Hepatocyte (in vitro differentiated cells): ENCODE results near the gene SEC61A1. TPM values are rescaled to one million over a fixed set of nuclear protein-coding genes. Genes with fewer than 3 reads are reported as not detected.

Source experiments
- DNase-seq: peaks from one replicate; pipeline ENCODE4 v3.0.0-alpha.2; 2016; ENCODE audit warnings: low spot score
- H2AFZ ChIP-seq: fragments of 200-600 bp; sonication (generic); 2 replicates; pipeline ENCODE4 v1.6.0; 2016; ENCODE audit warnings: antibody characterized with exemption, mild to moderate bottlenecking
- H3K27ac ChIP-seq: fragments of 200-600 bp; sonication (generic); 2 replicates; pipeline ENCODE4 v1.5.1; 2016; ENCODE audit warnings: mild to moderate bottlenecking
- H3K27me3 ChIP-seq: fragments of 200-600 bp; sonication (generic); 2 replicates; pipeline ENCODE4 v1.6.1; 2016
- H3K36me3 ChIP-seq: fragments of 200-600 bp; sonication (generic); replicated peaks from 2 replicates; pipeline ENCODE4 v1.5.1; 2016; ENCODE audit warnings: low read depth; ENCODE audit not compliant: insufficient read depth
- H3K4me1 ChIP-seq: fragments of 200-600 bp; sonication (generic); 2 replicates; pipeline ENCODE4 v1.5.1; 2016; ENCODE audit warnings: mild to moderate bottlenecking, moderate library complexity; ENCODE audit not compliant: insufficient read depth
- H3K4me2 ChIP-seq: fragments of 200-600 bp; sonication (generic); 2 replicates; pipeline ENCODE4 v1.6.0; 2016
- H3K4me3 ChIP-seq: fragments of 200-600 bp; sonication (generic); 2 replicates; pipeline ENCODE4 v1.5.1; 2016; ENCODE audit warnings: mild to moderate bottlenecking
- H3K79me2 ChIP-seq: fragments of 200-600 bp; sonication (generic); 2 replicates; pipeline ENCODE4 v1.6.0; 2017; ENCODE audit warnings: mild to moderate bottlenecking
- H3K9me2 ChIP-seq: fragments of 200-600 bp; sonication (generic); replicated peaks from 2 replicates; pipeline ENCODE4 v1.6.0; 2017; ENCODE audit warnings: mild to moderate bottlenecking; ENCODE audit not compliant: insufficient read depth
- H3K9me3 ChIP-seq: fragments of 200-600 bp; sonication (generic); 2 replicates; pipeline ENCODE4 v1.5.1; 2016; ENCODE audit warnings: low read depth, mild to moderate bottlenecking
- H4K20me1 ChIP-seq: fragments of 200-600 bp; sonication (generic); 2 replicates; pipeline ENCODE4 v1.6.0; 2016; ENCODE audit warnings: mild to moderate bottlenecking; ENCODE audit not compliant: insufficient read depth, poor library complexity, severe bottlenecking
- EZH2 ChIP-seq: fragments of 200-600 bp; sonication (generic); IDR thresholded peaks from 2 replicates; pipeline ENCODE4 v1.6.1; 2016; ENCODE audit warnings: antibody characterized with exemption, mild to moderate bottlenecking, borderline replicate concordance
- EZH2phosphoT487 ChIP-seq: fragments of 200-600 bp; sonication (generic); IDR thresholded peaks from one replicate; pipeline ENCODE4 v1.6.1; 2018; ENCODE audit warnings: antibody characterized with exemption, mild to moderate bottlenecking, low read depth, moderate library complexity; ENCODE audit not compliant: unreplicated experiment, severe bottlenecking
- WGBS: methylation state at CpG from one replicate; pipeline ENCODE4 v1.1.6; 2016; ENCODE audit warnings: low lambda C conversion rate; ENCODE audit errors: missing lambda C conversion rate; 5-methylcytosine and 5-hydroxymethylcytosine counted together
- polyA plus RNA-seq: library from polyadenylated mRNA; unstranded; fragments of >200 nt; fragmentation: Nextera tagmentation; extraction: Ambion mirVana; gene quantifications from 2 replicates; pipeline ENCODE4 v1.2.1, GENCODE V29; 2016
- total RNA-seq: library from RNA; depleted of rRNA; stranded (reverse); fragments of >200 nt; gene quantifications from 2 replicates; pipeline ENCODE4 v1.2.3, GENCODE V29; 2014
- TF ChIP-seq, protein P1 (sequence below): fragments of 200-600 bp; sonication (generic); IDR thresholded peaks from 2 replicates; pipeline ENCODE4 v1.5.1; 2016; ENCODE audit warnings: antibody characterized with exemption, mild to moderate bottlenecking; ENCODE audit not compliant: poor library complexity

Gene SEC61A1
- total and polyA plus RNA-seq, 2 experiments from 2014 or later = 268 to 299 TPM

DNA sequence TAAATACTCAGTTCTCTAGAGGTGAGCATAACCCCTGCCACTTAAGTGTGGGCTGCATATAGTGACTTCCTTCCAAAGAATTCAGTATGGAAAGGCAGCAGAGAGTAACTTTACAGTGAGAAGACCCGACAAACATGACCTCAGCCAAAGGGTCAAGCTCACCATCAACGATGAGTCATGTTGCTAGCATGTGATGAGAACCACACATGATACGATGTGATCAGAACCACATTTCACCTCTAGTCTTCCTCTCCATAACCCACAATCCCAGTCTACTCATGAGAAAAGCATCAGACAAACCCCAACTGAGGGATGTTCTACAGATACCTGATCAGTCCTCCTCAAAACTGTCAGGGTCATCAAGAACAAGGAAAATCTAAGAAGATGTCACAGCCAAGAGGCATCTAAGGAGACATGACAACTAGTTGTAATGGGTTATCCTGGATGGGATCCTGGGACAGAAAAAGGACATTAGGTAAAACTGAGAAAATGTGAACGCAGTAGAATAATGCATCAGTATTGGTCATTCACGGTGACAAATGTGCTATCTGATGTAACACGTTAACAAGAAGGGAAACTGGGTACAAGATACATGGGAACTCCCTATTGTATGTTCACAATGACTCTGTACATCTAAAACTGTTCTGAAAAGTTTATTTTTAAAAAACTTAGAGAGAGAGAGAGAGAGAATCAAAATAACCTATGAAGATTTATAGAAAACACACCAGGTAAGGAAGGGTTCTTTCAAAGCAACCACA is 28.3 kb downstream of the SEC61A1 start:
- WGBS = 79% methylated on average over 6 of the region's 6 CpGs
- H3K27ac ChIP-seq = no peak overlapping the region
- H3K4me1 ChIP-seq = peaks cover 15% of the 10 kb centered on the region

DNA sequence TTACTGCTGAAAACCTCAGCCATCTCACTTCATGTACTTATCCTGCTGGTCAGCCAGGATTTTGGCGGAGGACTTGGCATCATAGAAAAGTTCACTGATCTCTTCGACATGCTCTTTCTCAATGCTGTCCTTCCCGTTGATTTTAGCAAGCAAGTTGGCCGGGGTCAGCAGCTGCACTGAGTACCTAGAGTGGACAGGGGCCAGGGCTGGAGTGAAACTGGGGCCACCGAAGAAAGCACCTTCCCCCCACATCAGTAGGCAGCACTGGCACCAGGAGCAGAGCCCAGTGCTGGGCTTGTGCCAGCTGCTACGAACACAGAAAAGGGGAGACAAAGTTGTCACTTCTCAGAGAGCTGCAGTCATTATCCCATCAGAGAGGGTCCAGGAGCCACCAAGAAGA is 29.0 kb downstream of the SEC61A1 start:
- 94% methylated on average over 6 of the region's 6 CpGs for WGBS
- Histone ChIP-seq H3K9me2 (no peaks in the 10 kb centered on the region), H3K36me3 (no peaks in the 10 kb centered on the region), H3K4me1 (peaks cover 10% of the 10 kb centered on the region), H3K9me3 (no peaks in the 10 kb centered on the region), H2AFZ (no peak overlapping the region), H3K27ac (no peak overlapping the region), H3K79me2 (no peaks in the 10 kb centered on the region), H4K20me1 (peaks cover 10% of the 10 kb centered on the region), H3K4me2 (no peak overlapping the region), H3K4me3 (no peak overlapping the region), H3K27me3 (no peaks in the 10 kb centered on the region)
- DNase-seq = no peak
- TF ChIP-seq EZH2phosphoT487 = no peak
- TF ChIP-seq, protein P1, sequence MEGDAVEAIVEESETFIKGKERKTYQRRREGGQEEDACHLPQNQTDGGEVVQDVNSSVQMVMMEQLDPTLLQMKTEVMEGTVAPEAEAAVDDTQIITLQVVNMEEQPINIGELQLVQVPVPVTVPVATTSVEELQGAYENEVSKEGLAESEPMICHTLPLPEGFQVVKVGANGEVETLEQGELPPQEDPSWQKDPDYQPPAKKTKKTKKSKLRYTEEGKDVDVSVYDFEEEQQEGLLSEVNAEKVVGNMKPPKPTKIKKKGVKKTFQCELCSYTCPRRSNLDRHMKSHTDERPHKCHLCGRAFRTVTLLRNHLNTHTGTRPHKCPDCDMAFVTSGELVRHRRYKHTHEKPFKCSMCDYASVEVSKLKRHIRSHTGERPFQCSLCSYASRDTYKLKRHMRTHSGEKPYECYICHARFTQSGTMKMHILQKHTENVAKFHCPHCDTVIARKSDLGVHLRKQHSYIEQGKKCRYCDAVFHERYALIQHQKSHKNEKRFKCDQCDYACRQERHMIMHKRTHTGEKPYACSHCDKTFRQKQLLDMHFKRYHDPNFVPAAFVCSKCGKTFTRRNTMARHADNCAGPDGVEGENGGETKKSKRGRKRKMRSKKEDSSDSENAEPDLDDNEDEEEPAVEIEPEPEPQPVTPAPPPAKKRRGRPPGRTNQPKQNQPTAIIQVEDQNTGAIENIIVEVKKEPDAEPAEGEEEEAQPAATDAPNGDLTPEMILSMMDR = no peak
- TF ChIP-seq EZH2 = no peak

More for the DNA sequence above, 28.3 kb downstream of the SEC61A1 start:
- no peak for DNase-seq
- Histone ChIP-seq H3K9me2 (no peaks in the 10 kb centered on the region), H3K4me3 (no peak overlapping the region), H3K4me2 (no peak overlapping the region), H3K79me2 (no peaks in the 10 kb centered on the region), H3K9me3 (no peaks in the 10 kb centered on the region), H3K27me3 (no peaks in the 10 kb centered on the region), H3K36me3 (no peaks in the 10 kb centered on the region), H4K20me1 (peaks cover 10% of the 10 kb centered on the region), H2AFZ (no peak overlapping the region)
- no peak for TF ChIP-seq EZH2phosphoT487
- no peak for TF ChIP-seq EZH2
- TF ChIP-seq, protein P1 = no peak

DNA sequence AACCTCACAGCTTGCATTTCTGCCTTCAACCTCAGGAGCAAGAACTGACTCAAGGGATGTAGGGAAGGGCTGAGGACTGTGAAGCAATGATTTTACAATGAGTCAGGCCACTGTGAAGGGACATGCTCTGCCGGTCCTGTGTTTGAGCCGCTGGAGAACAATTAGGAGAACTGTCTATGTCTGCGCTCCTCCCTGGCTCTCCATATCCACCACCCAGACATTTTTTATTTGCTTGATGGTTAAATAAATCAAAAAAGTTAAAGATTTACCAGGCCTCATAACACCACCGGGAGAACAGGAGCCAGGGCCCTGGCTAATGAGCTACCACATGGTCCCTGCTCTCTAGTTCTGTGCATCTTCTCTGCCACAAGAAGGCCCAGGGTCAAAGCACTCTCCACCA is 29.6 kb downstream of the SEC61A1 start:
- Histone ChIP-seq H3K36me3 (no peaks in the 10 kb centered on the region), H3K9me3 (no peaks in the 10 kb centered on the region), H3K9me2 (no peaks in the 10 kb centered on the region), H3K27me3 (no peaks in the 10 kb centered on the region), H3K79me2 (no peaks in the 10 kb centered on the region), H4K20me1 (peaks cover 10% of the 10 kb centered on the region), H3K4me3 (no peak overlapping the region), H3K4me1 (peaks cover 5% of the 10 kb centered on the region), H3K4me2 (no peak overlapping the region), H3K27ac (no peak overlapping the region), H2AFZ (no peak overlapping the region)
- WGBS = 68% methylated on average over 4 of the region's 4 CpGs
- TF ChIP-seq EZH2phosphoT487 = no peak
- TF ChIP-seq, protein P1 = no peak
- TF ChIP-seq EZH2 = no peak
- DNase-seq = no peak
